NCI-H345 treated with DMSO at 0.1 percent for 48 hours (cell line): ENCODE measurements around the gene UGT1A9.
"Not testable (repeated sequence)": the region's sequence is repeated elsewhere in the genome, so short reads cannot be mapped to it uniquely, and the experiment has no call there.

ENCODE experiments used
- DNase-seq: peaks from one replicate; lab custom pipeline; 2025; ENCODE audit not compliant: unreplicated experiment; lab: John Stamatoyannopoulos, UW

The UGT1A9 gene

DNA sequence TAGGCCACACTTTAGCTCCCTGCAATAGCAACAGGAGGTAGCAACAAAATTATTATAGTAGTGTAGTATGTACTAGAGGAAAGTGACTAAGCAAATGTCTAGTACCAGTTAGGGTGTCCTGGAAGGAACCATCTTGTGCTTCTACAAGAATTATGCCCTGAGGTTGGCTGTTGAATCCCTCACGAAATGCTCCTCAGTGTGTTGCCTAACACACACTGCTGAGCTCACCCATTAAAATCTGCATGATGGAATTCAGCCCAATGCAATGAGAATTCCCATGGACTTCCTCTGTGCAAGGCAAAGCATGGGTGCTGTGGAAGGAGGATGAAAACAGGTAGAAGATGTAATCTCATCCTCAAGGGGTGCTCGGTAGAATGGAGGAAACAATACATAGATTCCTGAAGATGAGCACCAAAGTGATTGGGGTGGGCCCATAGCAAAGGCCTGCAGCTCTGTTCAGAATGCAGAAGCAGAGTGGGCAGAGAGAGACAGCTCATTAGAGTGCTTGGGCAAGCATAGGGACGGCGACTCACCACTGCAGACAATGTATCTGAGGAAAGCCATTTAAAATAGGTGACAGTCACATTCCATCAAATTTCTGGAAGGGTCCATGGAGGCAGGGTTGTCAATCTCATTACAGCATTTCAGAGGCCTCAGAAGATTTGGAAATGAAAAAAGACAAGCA lies 8.8 kb downstream of the UGT1A9 start:
- no peak for DNase-seq

DNA sequence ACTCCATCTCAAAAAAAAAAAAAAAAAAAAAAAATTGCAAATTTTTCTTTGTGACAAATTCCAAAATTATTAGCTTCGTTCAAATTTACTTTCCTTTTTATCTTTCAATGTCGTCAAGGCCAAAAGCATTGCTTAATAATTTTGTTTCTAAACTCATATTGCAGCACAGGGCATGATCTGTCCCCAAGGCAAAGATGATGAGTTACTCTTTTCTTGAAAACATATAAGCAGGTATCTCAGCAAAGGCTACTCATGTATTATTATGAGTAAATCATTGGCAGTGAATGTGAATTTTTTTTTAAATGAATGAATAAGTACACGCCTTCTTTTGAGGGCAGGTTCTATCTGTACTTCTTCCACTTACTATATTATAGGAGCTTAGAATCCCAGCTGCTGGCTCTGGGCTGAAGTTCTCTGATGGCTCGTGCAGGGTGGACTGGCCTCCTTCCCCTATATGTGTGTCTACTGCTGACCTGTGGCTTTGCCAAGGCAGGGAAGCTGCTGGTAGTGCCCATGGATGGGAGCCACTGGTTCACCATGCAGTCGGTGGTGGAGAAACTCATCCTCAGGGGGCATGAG lies 9.9 kb downstream of the UGT1A9 start, which contains the start of gene UGT1A7:
UGT1A7 (plus strand) TSS at position 381 of the 579 bp plus-strand sequence; CDS start at position 418, 37 bp downstream.
- no peak for DNase-seq

DNA sequence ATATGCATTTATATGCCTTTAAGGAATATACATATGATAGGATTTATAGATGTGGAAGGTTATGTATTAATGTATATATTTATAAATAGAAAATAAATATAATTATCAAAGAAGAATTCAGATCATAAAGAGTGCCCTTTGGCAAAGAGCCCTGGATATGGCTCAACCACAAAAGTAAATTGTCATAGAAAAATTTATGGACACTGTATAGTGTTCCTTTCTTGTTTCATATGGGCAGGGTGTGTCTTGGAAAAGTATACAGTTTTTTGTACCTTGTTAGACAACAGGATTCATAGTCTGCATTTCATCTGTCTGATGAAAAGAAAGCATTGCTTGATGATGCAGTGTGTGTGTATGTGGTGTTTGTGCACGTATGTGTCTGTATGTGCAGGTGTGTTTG lies 12.9 kb downstream of the UGT1A9 start:
- DNase-seq: no peak

DNA sequence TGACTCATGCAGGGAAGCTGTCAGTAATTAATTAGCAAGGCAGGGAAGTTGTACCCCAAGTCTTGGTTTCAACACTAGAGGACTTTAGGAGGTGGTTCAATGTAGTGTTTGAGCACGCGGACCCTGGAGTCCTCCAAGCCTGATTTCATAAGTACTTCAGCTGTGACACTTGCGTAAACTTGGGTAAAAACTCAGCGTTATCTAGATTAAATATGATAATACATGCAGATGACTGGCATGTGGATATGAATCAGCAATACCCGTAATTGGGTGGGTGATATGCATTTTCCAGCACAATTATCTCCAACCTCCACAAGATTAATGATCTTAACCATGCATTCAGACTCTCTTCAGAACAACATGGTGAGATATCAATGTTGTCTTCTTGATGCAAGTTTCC lies 15.2 kb downstream of the UGT1A9 start:
- no peak for DNase-seq

DNA sequence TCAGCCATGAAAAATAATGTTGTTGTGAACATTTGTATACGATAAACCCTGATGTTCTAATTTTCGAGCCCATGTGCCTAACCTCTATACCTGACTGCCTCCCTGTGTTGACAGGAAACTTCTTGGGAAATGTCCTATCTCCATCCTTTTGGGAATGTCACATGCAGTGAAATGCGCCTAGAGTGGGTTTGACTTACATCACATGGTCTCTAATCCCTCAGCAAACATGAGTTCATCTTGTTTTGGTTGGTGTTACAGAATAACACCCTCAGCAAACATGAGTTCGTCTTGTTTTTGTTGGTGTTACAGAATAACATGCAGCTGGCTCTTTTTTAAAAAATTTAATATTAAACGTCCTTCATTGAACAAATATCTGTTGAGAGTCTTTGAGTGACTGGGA lies 16.6 kb downstream of the UGT1A9 start:
- DNase-seq: no peak

DNA sequence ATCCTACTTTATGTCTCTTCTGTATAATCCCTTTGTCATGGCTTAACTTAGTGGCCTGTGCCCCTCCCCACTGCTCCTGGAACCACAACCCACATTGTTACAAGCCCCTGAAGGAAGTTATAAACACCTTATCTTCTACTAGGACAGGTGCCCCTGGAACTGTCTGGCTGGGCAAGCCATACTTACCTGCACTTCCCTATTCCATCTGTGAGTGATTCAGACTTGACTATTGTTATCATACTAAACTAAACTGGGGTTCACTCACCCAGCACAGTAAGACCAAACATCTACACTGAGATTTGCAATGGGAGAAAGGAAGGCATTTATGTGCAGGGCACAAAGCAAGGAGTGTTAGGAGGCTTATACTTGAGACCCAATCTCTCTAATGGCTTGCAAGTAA lies 17.3 kb downstream of the UGT1A9 start:
- DNase-seq: no peak

DNA sequence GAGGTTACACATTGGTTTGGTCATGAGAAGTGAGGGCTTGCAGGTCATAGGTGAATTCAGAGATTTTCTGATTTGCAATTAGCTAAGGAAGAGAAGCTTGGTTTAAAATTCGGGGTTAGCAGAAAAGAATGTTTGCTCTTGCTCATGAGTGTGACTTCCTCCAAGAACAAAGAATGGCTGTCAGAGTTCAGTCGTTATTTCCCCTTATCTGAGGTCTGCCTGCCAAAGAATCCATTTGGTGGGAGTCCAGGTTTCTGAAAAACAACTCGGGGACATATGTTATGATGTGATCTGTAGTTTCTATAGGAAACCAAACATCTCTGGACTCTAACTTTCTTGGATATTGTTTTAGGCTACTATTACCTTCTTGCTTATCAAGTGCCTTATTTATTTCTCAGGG lies 17.8 kb downstream of the UGT1A9 start:
- DNase-seq: no peak

DNA sequence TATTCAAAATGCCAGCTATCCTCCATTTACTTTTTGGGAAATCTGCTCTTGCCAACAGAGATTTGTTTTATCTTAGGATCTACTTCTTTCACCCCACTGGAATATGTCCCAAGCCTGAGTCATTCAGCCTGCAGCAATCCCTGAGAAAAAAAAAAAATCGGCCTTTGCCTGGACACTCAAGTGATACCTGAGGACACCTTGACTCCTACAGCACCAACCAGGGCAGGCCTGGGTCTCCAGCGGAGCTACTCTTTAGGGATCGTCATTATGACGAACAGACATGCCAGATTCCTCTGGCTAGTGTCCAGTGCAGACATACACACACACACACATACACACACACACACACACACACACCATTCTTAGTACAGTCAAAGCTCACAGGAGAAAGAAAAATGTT lies 18.7 kb downstream of the UGT1A9 start:
- DNase-seq: no peak

DNA sequence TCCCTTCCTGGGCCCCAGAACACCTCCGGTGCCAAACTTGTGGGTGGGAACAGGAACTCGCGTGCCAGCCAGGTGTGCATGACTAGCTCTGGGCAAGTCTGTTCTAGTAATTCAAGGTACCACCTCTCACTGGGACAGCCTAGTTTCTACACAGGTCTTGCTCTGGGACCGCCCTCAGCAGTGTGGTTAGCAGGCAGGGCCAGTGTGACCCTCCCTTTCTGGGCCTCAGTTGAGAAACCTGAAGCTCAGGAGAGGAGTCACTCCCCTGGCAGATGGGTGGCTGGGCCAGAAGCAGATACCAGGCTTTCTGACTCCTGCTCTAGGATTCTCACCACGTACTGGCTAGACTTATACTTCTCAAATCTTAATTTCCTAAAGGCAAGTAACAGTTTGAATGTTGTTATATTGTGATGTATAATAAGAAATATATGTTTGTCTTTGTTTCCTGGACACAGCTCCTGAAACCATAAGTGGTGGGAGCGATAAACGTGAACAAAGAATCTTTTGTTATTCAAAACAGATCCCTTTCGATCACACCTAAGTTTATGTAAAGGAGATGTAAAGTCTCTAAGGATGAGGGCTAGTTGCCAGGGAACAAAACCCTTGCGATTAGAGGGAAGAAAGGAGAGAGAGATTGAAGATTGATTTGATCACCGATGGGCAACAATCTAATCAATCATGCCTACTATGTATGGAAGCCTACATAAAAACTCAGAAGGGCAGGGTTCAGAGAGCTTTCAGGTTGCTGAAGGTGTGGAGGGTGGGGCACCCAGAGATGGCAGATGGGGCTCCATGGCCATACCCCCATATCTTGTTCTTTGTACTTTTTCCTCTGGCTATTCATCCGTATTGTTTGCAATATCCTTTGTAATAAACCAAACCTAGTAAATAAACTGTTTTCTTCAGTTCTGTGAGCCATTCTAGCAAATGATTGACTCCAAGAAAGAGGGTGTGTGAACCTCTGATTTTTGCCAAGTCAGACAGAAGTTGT lies 20.0 kb downstream of the UGT1A9 start:
- no peak for DNase-seq

DNA sequence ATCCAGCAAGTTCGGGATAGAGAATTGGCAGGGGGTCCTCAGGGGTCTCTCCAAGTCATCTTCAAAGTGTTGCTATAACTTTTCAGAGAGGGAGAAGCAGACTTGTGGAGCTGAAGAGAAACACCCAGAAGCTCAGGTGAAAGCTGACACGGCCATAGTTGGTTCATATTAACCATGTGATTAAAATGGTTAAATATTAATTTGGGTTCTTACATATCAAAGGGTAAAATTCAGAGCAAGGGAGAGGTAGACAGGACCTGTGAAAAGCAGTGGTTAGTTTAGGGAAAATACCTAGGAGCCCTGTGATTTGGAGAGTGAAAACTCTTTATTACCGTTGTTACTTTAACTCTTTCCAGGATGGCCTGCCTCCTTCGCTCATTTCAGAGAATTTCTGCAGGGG lies 20.9 kb downstream of the UGT1A9 start, which contains the start of gene UGT1A6:
UGT1A6 (plus strand) TSS at position 243 of the 400 bp plus-strand sequence; CDS start at position 358, 115 bp downstream.
- no peak for DNase-seq

DNA sequence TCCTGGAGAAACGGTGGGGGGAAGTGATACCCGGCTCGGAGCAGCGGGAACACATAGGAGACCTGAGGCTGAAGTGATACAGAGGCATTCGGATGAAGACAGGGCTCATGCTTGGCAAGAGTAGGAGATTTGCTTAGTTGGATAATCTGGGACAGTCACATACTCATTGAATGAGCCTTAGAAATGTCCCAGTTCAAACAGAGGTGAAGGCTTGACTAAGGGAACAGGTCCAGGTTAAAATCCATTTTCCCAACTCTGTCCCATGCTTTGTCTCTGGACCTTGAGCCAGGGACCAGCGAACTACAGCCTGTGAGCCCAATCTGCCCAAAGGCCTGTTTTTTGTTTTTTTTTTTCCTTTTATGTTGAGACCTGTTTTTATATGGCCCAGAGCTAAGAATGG lies 22.3 kb downstream of the UGT1A9 start:
- DNase-seq: no peak

DNA sequence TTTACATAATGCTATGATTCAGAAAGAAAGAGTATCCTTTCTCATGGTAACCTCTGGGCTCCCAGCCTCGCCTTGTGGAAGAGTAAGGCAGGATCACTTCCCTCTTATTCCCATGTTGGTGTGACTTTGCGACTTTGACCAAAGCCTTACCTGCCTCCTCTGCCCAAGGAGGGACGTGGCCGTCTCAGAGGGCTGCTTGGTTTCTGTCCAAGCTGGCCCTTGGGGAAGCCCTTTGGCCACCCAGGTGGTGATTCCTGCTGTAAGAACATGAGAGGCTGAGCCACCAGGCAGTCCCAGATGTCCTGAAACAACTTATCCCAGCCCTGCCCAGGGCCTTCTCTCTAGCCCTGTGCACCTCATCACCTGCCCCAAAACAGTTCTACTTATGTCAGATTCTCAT lies 27.0 kb downstream of the UGT1A9 start:
- no peak for DNase-seq

DNA sequence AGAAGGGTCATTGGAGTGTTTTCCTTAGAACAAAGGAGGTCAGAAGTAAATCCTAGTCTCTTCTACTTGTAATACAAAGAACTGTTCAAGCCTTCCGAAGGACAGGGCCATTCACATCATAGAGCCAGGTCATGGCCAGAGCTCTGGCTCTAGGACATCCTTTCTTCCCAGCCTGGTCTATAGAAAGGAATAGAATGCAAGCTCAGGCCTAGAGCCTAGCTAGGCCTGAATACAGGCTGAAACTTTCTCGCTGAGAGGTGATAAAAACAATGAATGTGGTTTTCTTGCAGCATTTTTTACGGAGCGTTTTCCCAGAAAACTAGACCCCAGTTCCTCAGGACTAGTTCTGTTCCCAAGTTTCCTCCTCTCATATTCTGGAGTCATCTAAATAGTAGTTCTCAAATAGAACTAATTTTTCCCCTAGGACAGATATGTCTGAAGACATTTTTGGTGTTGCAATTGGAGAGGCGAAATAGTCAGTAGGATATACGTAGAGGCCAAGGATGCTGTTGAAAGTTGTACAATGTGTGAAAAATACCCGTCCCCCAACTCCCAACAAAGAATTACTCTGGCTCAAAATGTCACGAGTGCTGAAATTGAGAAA lies 27.8 kb downstream of the UGT1A9 start:
- DNase-seq: no peak

DNA sequence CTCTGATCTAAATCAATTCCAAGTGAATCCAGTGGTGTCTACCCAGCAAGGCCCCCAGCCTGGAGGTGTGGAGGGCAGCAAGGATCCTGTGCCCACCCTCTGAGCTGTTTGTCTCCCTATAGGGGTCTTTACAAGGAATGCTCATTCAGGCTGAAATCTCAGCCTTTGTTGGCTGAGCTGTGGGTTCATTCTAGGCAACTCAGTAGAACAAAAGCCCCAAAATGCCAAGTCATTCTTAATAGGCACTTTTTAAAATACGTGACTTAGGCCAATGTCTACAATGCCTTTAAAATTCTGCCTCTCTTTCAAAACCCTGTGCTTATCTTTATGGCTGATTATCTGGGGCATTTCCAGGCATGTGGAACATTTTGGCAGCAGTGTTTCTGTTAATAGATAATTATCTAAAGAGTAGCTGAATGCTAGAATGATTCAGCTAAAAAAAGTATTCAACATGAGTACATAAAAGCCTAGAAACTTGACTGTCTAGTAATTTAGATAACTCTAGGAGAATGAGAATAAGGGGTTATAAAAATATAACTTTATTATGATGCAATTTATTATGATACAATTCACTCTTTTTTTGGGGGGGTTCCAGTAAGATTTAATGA lies 28.4 kb downstream of the UGT1A9 start:
- no peak for DNase-seq

DNA sequence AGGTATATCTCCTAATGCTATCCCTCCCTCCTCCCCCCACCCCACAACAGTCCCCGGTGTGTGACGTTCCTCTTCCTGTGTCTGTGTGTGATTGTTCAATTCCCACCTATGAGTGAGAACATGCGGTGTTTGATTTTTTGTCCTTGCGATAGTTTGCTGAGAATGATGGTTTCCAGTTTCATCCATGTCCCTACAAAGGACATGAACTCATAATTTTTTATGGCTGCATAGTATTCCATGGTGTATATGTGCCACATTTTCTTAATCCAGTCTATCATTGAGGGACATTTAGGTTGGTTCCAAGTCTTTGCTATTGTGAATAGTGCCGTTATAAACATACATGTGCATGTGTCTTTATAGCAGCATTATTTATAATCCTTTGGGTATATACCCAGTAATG lies 29.1 kb downstream of the UGT1A9 start:
- DNase-seq: not testable (repeated sequence)

DNA sequence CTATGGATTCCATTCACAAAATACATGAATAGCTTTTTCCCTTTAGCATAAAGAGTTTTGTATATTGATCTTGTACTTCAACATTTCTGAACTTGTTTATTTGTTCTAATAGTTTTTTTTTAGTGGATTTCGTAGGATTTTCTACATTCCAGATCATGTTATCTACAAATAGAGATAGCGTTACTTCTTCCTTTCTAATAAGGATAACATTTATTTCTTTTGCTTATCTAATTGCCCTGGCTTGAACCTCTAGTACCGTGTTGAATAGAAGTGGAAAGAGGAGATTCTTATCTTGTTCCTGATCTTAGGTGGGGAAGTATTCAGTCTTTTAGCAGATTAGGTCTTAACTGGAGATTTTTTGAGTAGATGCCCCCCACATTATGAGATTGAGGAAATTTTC lies 30.5 kb downstream of the UGT1A9 start:
- DNase-seq: no peak

DNA sequence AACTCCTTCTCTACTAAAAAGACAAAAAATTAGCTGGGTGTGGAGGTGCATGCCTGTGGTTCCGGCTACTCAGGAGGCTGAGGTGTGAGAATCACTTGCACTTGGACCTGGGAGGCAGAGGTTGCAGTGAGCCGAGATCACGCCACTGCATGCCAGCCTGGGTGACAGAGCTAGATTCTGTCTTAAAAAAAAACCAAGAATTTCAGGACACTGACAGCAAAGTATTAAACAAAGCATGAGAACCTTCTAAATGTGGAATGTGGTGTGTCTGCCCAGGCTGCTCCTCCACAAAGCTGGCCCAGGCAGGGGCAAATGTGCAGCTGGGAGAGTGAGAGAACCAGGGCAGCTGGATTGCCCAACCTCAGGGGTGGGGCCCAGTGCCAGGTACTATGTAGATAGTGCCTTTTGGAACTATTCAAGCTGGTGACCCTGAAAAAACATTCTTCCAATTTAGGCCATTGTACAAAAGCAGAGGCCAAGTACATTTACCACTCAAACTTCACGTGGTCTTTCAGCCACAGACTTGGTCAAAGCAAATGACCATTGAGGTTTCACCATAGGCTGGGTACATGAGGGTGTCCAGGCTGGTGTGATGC lies 34.3 kb downstream of the UGT1A9 start:
- no peak for DNase-seq

DNA sequence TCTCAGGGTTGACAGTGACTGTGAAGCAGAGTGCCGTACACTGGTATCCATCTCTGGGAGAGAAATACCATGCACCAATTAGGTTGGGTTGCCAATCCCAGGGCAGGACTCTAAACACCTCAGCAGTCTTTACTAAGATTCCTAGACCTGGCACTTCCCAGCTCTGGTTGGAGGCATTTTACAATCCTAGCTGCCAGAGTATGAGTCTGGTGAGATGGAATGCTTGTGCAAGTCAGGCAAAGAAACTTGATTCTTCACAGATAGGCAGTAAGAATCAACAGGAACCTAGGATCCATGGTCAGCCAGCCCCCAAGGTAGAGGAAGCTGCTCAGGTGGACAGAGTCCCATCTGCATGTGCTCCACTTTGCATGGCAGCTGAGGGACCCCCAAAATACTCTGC lies 35.0 kb downstream of the UGT1A9 start:
- DNase-seq: no peak

DNA sequence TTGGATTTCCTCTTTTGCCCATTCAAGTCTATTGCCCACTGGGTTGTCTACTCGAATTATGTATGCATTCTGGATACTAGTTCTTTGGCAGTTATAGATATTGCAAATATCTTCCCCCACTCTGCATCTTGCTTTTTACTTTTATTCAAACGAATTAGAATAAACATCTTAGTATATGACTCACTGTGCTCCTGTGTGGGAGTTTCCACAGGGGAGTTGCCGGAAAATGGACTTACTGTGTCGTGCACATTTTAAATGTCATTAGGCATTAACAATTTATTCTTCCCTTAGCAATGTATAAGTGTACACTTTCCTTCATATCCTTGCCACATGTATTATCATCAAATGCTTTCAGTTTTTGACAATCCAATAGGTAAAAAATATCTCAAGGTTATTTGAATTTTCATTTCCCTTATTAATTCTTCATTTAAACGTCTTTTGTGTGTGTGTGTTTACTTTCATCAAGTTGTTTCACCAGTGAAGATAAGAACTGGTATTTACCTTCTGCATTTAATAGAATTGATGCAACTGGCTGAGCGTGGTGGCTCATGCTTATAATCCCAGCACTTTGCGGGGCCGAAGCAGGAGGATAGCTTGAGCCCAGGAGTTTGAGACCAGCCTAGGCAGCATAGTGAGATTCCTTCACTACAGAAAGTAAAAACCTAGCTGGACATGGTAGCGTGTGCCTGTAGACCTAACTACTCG lies 36.4 kb downstream of the UGT1A9 start:
- no peak for DNase-seq

DNA sequence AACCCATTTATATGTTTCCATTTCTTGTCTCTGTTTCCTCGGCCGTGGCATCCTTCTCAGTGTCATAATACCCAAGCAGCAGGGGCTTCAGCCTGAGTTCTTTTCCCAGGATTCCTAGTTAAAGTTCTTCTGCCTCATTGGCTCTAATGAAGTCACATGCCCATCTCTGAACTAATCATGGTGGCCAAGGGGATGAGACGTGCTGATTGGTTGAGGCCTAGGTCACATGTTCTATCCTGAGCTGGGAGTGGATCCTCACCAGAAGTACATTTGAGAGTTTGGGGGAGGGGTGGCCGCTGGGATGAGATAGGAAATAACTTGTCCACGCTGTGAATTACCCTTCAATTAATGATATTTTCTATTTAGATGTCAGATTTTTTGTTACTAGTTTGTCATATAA lies 37.2 kb downstream of the UGT1A9 start:
- no peak for DNase-seq
